ENCODE measurements around the gene RFX8.

GRCh38 chr2:101474731-101475384 is at the start of gene RFX8:
- TF ChIP-seq CTCF (IDR thresholded peaks at IDR 0.05 in 4 of 5, conservative IDR thresholded peaks at IDR 0.05 in 1 of 5) = no peak
- TF ChIP-seq POLR2A (IDR thresholded peaks at IDR 0.05) = no peak

Measured in gastrocnemius medialis (tissue), 4 donors.